ENCODE data around the gene MAPK1. TPM values are rescaled to one million over a fixed set of nuclear protein-coding genes. Genes with fewer than 3 reads are reported as not detected.

The MAPK1 gene
- total RNA-seq, 1 experiment from 2014 or later, result 139 TPM

DNA sequence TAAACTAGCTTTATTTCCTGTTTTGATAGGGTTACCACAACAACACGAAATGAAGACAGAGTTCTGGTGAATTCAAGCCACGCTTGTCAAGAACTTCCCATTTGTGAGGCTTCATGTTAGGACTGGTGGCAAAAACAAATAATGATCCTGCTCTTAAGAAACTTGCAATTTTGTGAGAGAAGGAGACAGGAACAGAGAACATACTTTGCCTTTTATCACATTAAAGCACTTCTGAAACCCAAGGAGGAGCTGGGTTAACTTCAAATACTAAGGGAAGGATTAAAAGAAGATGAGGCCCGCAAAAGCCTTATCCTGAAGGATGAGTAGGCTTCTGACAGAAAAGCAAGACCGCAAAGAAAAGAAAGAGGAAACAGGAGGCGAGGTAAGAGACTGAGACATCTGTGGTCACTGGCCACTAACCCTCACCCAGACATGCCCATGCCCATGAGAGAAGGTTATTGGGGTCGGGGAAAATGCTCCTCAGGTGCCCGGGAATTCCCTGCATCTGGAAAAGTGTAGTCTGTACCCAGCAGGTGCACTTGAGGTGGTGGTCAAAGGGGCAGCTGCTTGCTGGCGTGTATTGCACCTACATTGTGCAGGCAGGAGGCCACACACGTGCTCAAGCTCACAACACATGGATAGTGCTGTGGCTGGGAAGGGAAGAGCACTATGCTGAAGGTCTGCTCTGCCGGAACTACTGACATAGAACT, 50.5 kb downstream of the MAPK1 start:
- ChIA-PET POLR2A (ENCODE audit: low non-redundant PET) (no interaction called here), CTCF (no interaction called here)
- no TSS peak for BruUV-seq (replicated peaks)
- peak overlapping the region; percentile 69 for H3K27ac ChIP-seq (ENCODE audit: low read depth, low read length, poor library complexity, severe bottlenecking)
- peaks cover 35% of the 10 kb centered on the region for H3K4me1 ChIP-seq (ENCODE audit: insufficient read depth, low read length, poor library complexity, severe bottlenecking)
- DNase-seq (ENCODE audit: low spot score), result peak; percentile 97
- no peaks in the 10 kb centered on the region for H3K27me3 ChIP-seq (replicated peaks; ENCODE audit: insufficient read depth, low read depth, low read length, poor library complexity)
- TF ChIP-seq, protein P1, sequence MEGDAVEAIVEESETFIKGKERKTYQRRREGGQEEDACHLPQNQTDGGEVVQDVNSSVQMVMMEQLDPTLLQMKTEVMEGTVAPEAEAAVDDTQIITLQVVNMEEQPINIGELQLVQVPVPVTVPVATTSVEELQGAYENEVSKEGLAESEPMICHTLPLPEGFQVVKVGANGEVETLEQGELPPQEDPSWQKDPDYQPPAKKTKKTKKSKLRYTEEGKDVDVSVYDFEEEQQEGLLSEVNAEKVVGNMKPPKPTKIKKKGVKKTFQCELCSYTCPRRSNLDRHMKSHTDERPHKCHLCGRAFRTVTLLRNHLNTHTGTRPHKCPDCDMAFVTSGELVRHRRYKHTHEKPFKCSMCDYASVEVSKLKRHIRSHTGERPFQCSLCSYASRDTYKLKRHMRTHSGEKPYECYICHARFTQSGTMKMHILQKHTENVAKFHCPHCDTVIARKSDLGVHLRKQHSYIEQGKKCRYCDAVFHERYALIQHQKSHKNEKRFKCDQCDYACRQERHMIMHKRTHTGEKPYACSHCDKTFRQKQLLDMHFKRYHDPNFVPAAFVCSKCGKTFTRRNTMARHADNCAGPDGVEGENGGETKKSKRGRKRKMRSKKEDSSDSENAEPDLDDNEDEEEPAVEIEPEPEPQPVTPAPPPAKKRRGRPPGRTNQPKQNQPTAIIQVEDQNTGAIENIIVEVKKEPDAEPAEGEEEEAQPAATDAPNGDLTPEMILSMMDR (conservative IDR thresholded peaks at IDR 0.05; ENCODE audit: low read depth, low read length), result no peak
- no peak for TF ChIP-seq EZH2 (IDR thresholded peaks at IDR 0.05; ENCODE audit: borderline replicate concordance, low read depth, low read length, poor library complexity, severe bottlenecking)
- H3K36me3 ChIP-seq (ENCODE audit: insufficient read depth, low read length, poor library complexity, severe bottlenecking), result no peaks in the 10 kb centered on the region
- peak overlapping the region; percentile 15 for H3K4me3 ChIP-seq (ENCODE audit: low read depth, low read length, poor library complexity, severe bottlenecking)
- intact Hi-C loops (cut with micrococcal nuclease; ENCODE audit: unreplicated experiment), result loop anchor here (5.0 kb wide), 1 partner anchor 50 kb away; the partner anchor contains the start of gene MAPK1
- peaks cover 5% of the 10 kb centered on the region for H3K9me3 ChIP-seq (ENCODE audit: low read depth, low read length, poor library complexity, severe bottlenecking)

DNA sequence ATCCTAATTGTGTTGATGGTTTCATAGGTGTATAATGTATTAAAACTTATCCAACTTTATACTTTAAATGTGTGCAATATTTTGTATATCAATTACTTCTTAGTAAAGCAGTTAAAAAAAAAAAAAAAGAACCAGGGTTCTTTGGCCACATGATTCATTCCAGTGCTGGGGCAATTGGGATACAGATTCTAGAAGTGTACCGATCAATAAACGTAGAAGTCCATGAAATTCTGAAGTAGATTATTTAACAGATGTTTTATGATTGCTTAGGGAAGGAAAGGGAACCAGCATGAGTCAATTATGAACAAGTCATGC, 51.0 kb downstream of the MAPK1 start:
- intact Hi-C loops (cut with micrococcal nuclease; ENCODE audit: unreplicated experiment), result loop anchor here (5.0 kb wide), 1 partner anchor 51 kb away; the partner anchor contains the start of gene MAPK1
- no TSS peak for BruUV-seq (replicated peaks)
- Histone ChIP-seq H3K4me1 (ENCODE audit: insufficient read depth, low read length, poor library complexity, severe bottlenecking) (peaks cover 35% of the 10 kb centered on the region), H3K36me3 (ENCODE audit: insufficient read depth, low read length, poor library complexity, severe bottlenecking) (no peaks in the 10 kb centered on the region), H3K4me3 (ENCODE audit: low read depth, low read length, poor library complexity, severe bottlenecking) (no peak overlapping the region), H3K27me3 (replicated peaks; ENCODE audit: insufficient read depth, low read depth, low read length, poor library complexity) (no peaks in the 10 kb centered on the region), H3K27ac (ENCODE audit: low read depth, low read length, poor library complexity, severe bottlenecking) (peak overlapping the region; percentile 69), H3K9me3 (ENCODE audit: low read depth, low read length, poor library complexity, severe bottlenecking) (peaks cover 9% of the 10 kb centered on the region)
- CTCF ChIA-PET, result no interaction called here
- POLR2A ChIA-PET (ENCODE audit: low non-redundant PET), result no interaction called here
- DNase-seq (ENCODE audit: low spot score), result no peak
- TF ChIP-seq, protein P1 (conservative IDR thresholded peaks at IDR 0.05; ENCODE audit: low read depth, low read length), result no peak
- TF ChIP-seq EZH2 (IDR thresholded peaks at IDR 0.05; ENCODE audit: borderline replicate concordance, low read depth, low read length, poor library complexity, severe bottlenecking), result no peak

DNA sequence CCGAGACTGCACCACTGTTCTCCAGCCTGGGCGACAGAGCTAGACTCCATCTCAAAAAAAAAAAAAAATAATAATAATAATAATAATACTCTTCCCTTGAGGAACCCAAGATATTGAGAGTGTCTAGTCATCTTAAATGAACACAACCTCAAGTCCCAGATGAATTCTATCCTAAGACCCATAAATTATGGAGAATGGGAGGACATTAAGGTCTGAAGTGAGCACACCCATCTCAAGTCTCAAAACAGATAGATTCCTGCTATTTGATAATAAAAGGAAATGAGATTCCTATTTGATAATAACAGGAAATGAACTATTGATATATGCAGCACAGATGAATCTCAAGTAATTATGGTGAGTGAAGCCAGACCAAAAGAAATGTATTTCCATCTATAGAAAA, 51.5 kb downstream of the MAPK1 start:
- Histone ChIP-seq H3K4me3 (ENCODE audit: low read depth, low read length, poor library complexity, severe bottlenecking) (no peak overlapping the region), H3K27ac (ENCODE audit: low read depth, low read length, poor library complexity, severe bottlenecking) (peak overlapping the region; percentile 69), H3K36me3 (ENCODE audit: insufficient read depth, low read length, poor library complexity, severe bottlenecking) (no peaks in the 10 kb centered on the region), H3K9me3 (ENCODE audit: low read depth, low read length, poor library complexity, severe bottlenecking) (peaks cover 9% of the 10 kb centered on the region), H3K27me3 (replicated peaks; ENCODE audit: insufficient read depth, low read depth, low read length, poor library complexity) (no peaks in the 10 kb centered on the region), H3K4me1 (ENCODE audit: insufficient read depth, low read length, poor library complexity, severe bottlenecking) (peaks cover 35% of the 10 kb centered on the region)
- CTCF ChIA-PET, result no interaction called here
- intact Hi-C loops (cut with micrococcal nuclease; ENCODE audit: unreplicated experiment), result loop anchor here (5.0 kb wide), 1 partner anchor 51 kb away; the partner anchor contains the start of gene MAPK1
- no peak for TF ChIP-seq EZH2 (IDR thresholded peaks at IDR 0.05; ENCODE audit: borderline replicate concordance, low read depth, low read length, poor library complexity, severe bottlenecking)
- TF ChIP-seq, protein P1 (conservative IDR thresholded peaks at IDR 0.05; ENCODE audit: low read depth, low read length), result no peak
- DNase-seq (ENCODE audit: low spot score), result peak; percentile 89
- POLR2A ChIA-PET (ENCODE audit: low non-redundant PET), result no interaction called here
- BruUV-seq (replicated peaks), result no TSS peak
